CD4-positive, alpha-beta T cell treated with Interferon gamma for 1 hour (primary cell): Measurements from ENCODE around the gene IVNS1ABP.
"Not testable (repeated sequence)": the region's sequence is repeated elsewhere in the genome, so short reads cannot be mapped to it uniquely, and the experiment has no call there.

Experiments
- DNase-seq: peaks from one replicate; pipeline ENCODE4 v3.0.0-alpha.2; 2020

Gene IVNS1ABP

GRCh38 chr1:185328255-185328654, 11.2 kb upstream of the IVNS1ABP start:
- no peak for DNase-seq

GRCh38 chr1:185325413-185325812, 8.4 kb upstream of the IVNS1ABP start:
- DNase-seq = no peak

- no peak for DNase-seq
These were observed 7.1 kb upstream of the IVNS1ABP start for GRCh38 chr1:185324118-185324517.

- DNase-seq = no peak
These were observed 5.6 kb upstream of the IVNS1ABP start for GRCh38 chr1:185322636-185323035.

- DNase-seq = not testable (repeated sequence)
These were observed 4.7 kb upstream of the IVNS1ABP start for GRCh38 chr1:185321653-185322221.

GRCh38 chr1:185321104-185321503, 4.1 kb upstream of the IVNS1ABP start:
- DNase-seq = not testable (repeated sequence)

- no peak for DNase-seq
These were observed 2.1 kb upstream of the IVNS1ABP start for GRCh38 chr1:185319139-185319475.

- DNase-seq = no peak
These were observed 1.5 kb upstream of the IVNS1ABP start for GRCh38 chr1:185318431-185319138.

GRCh38 chr1:185317886-185318310, 855 bp upstream of the IVNS1ABP start:
- peak; percentile 79 for DNase-seq

GRCh38 chr1:185316163-185317033, 645 bp downstream of the IVNS1ABP start:
- DNase-seq = peak; percentile 88

- DNase-seq = no peak
These were observed 1.5 kb downstream of the IVNS1ABP start for GRCh38 chr1:185315445-185316071.

GRCh38 chr1:185314411-185314810, 2.6 kb downstream of the IVNS1ABP start:
- DNase-seq = no peak

- no peak for DNase-seq
These were observed 4.5 kb downstream of the IVNS1ABP start for GRCh38 chr1:185312361-185313138.

GRCh38 chr1:185311589-185312225, 5.3 kb downstream of the IVNS1ABP start:
- DNase-seq = no peak

- no peak for DNase-seq
These were observed 7.5 kb downstream of the IVNS1ABP start for GRCh38 chr1:185309566-185309965.

- DNase-seq = no peak
These were observed 8.9 kb downstream of the IVNS1ABP start for GRCh38 chr1:185308126-185308525.

- no peak for DNase-seq
These were observed 11.6 kb downstream of the IVNS1ABP start for GRCh38 chr1:185305419-185305818.

- DNase-seq = no peak
These were observed 16.9 kb downstream of the IVNS1ABP start for GRCh38 chr1:185300152-185300551.

GRCh38 chr1:185297982-185298381, 19.1 kb downstream of the IVNS1ABP start:
- no peak for DNase-seq

GRCh38 chr1:185295091-185295490, 22.0 kb downstream of the IVNS1ABP start:
- no peak for DNase-seq

- no peak for DNase-seq
These were observed 23.0 kb downstream of the IVNS1ABP start for GRCh38 chr1:185293967-185294542.

GRCh38 chr1:185292237-185292636, 24.8 kb downstream of the IVNS1ABP start:
- peak; percentile 7 for DNase-seq
